ENCODE data around the gene OXSR1.
"Not testable (repeated sequence)": the region's sequence is repeated elsewhere in the genome, so short reads cannot be mapped to it uniquely, and the experiment has no call there.

The OXSR1 gene

DNA sequence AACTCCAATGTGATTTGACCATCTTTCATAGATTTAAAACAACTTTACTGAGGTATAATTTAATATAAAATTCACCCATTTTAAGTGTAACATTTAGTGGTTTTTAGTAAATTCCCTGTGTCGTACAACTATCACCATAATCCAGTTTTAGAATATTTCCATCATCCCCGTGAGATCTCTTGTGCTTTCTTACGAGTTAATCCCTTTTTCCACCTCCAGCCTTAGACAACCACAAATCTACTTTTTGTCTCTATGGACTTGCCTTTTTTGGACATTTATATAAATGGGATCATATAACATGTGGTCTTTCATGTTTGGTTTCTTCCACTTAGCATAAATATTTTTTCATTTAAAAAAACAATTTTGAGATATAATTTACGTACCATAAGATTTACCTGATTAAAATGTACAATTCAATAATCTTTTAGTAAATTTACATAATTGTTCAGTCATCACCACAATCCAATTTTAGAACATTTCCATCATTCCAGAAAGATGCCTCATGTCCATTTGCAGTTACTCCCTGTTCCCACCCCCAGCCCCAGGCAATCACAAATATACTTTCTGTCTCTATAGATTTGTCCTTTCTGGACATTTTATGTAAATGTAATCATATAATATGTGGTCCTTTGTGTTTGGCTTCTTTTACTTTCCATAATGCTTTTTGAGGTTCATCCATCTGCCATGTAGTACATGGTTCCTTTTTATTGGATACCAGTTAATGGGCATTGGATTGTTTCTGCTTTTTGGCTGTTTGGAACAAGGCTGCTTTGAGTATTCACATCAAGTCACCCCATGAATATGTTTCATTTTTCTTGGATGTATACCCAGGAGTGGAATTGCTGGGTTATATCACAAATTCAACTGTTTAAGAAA lies 3.1 kb downstream of the OXSR1 start:
- no peak for DNase-seq (ENCODE audit: low read depth)

GRCh38 chr3:38169027-38169317 lies 3.6 kb downstream of the OXSR1 start:
- no peak for DNase-seq (ENCODE audit: low read depth)

DNA sequence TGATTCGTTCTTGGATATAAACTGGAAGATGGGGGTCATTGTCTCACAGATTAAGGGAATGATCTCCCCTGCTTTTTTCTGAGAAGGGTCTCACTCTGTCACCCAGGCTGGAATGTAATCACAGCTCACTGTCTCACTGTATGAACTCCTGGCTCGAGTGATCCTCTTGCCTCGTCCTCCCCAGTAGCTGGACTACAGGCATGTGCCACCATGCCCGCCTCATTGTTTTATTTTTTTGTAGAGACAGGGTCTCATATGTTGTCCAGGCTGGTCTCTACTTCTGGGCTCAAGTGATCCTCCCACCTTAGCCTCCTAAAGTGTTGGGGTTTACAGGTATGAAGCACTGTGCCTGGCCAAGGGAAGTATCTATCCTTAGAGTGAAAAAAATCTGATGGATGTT lies 5.4 kb downstream of the OXSR1 start:
- no peak for DNase-seq (ENCODE audit: low read depth)

- DNase-seq (ENCODE audit: low read depth) = no peak
These were observed 6.3 kb downstream of the OXSR1 start for GRCh38 chr3:38171622-38172021.

- no peak for DNase-seq (ENCODE audit: low read depth)
These were observed 8.6 kb downstream of the OXSR1 start for GRCh38 chr3:38173834-38174418.

- DNase-seq (ENCODE audit: low read depth) = no peak
These were observed 11.8 kb downstream of the OXSR1 start for GRCh38 chr3:38177181-38177580.

DNA sequence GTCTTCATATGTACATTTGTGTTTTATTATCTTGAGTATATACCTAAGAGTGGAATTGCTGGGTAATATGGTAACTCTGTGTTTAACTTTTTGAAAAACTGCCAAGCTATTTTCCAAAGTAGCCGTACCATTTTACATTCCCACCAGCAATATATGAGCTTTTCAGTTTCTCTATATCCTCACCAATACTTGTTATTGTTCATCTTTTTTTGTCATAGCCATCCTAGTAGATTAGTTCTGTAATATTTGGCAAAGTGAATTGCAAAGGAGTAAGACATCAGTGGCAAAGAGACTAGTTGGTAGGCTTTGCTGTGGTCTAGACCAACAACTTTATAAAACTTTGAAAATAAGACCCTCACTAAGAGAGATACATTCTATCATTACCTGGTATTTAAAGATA lies 21.4 kb downstream of the OXSR1 start:
- no peak for DNase-seq (ENCODE audit: low read depth)

DNA sequence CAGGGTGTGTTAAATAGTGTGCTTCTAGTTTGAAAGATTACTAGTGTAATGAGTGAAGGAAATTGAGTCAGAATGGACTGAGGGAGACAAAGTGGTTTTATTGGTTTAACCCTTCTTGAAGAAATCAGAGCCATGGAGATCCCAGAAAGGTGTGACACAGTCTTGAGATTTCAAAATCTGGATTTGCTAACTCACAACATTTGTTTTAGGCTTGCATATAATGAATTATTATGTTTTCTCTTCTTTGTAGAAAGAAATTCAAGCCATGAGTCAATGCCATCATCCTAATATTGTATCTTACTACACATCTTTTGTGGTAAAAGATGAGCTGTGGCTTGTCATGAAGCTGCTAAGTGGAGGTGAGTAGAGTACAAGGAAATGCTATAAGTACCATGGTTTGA lies 25.1 kb downstream of the OXSR1 start:
- no peak for DNase-seq (ENCODE audit: low read depth)

DNA sequence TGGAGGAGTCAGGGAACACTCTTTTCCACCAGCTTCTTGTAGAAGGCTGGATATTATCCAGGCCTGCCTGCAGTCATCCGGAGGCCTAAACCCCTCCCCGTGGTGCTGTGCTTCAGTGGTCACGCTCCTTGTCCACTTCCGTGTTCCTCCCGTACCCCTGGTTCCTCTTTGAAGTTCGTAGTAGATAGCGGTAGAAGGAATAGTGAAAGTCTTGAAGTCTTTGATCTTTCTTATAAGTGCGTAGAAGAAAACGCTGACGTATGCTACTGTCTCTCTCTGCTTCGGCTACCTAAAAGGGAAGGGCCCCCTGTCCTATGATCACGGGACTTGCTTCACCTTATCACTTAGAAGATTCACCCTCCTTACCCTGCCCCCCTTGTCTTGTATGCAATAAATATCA lies 37.6 kb downstream of the OXSR1 start:
- DNase-seq (ENCODE audit: low read depth) = not testable (repeated sequence)

DNA sequence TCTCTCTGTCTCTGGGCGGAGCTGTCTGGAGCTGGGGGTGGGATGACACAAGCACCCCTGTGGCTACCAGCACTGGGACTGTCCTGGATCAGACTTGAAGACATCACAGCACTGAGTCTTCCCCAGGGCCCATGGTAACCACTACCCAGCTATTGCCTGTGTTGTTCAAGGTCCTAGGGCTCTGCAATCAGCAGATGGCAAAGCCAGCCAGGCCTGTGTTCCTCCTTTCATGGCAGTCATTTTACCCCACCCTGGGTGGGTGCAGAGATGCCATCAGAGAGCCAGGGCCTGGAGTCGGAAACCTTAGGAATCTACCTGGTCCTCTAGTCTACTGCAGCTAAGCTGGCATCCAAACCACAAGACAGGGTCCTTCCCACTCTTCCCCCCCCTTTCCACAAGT lies 38.4 kb downstream of the OXSR1 start:
- DNase-seq (ENCODE audit: low read depth) = no peak

DNA sequence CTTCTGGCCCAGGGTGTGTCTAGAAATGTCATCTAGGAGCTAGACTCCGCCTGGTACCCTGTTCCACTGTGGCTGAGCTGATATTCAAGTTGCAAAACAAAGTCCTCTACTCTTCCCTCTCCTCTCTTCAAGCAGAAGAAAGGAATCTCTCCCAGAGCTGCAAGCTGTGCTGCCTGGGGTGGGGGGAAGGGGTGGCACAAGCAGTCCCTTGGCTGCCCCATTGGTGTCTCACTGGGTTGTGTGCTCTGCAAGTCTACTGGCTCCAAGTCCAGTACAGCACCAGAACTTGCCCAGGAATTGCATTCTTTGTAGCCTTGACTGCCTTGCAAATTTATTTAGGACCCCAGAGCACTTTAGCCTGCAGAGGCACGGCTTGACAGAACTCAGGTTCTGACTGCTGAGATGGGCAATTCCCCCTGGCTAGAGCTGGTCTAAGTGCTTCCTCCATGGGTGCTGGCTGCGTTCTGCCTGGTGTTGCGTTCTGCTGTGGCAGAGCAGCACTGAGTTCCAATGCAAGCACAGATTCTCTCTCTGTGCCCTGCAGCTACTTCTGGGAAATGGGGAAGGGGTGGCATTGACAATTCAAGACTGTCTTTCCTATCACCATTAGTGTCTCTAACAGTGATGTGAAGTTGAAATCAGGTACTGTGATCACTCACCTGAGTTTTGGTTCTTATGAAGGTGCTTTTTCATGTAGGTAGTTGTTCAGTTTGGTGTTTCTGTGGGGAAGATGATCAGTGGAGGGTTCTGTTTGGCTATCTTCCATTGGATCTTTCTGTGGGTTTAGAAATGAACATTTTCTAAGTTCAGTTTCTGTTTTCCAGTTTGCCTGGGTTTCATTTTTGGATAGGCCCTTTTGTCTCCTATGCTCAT lies 39.5 kb downstream of the OXSR1 start:
- DNase-seq (ENCODE audit: low read depth) = no peak

GRCh38 chr3:38205472-38205805 lies 40.1 kb downstream of the OXSR1 start:
- no peak for DNase-seq (ENCODE audit: low read depth)

DNA sequence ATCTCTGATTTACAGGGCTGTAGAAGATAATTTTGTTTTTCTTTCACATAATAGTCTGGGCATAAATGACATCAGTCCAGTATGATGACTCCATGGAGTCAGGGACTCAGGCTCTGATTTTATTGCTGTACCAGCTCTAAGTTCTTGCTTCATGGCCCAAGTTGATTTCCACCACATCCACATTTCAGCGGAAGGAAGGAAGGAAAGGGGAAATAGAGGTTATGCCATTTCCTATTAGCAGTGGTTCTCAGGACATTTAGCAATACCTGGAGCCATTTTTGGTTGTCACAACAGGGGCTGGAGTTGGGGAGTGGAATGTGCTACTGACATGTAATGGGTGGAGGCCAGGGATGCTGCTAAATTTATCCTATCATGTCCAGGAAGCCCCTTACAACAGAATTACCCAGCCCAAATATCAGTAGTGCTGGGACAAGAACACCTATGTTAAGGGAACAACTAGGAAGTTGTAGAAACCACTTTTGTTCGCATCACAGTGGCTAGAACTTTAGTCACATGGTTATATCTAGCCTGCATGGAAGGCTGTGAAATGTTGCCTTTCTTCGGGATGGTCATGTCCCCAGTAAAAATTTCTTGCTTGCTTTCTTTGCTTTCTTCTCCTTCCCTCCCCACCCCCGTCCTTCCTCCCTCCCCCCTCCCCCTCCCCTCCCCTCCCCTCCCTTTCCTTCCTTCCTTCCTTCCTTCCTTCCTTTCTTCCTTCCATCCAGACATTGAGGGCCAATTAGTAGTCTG lies 42.1 kb downstream of the OXSR1 start:
- DNase-seq (ENCODE audit: low read depth) = no peak

DNA sequence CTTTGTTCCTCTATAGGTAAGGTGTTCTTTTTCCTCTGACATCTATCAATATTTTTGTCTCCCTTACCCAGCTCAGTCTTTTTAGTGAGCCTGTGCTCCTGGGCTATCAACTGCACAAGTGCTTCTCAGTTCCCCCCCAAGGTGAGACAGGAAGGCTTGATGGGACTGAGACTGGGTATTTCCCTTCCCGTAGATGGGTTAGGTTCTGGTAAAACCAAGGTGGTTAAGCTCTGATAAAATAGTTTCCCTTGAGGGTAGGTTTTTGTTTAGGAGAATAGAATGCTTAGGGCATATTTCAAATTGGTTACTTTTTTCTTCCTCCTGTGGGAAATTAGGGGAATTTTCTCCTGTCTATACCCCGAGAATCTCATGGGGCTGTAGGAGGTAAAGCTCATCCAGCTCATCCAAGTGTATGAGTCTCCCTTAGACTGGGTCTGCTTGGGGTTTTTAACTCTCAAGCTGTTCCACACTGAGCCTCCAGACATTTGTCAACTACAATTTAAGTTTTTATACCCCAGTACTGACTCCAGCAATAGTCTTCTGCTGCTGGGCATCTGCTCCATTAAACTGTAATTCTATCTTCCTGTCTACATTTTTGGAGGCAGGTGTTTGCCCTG lies 44.9 kb downstream of the OXSR1 start:
- DNase-seq (ENCODE audit: low read depth) = no peak

GRCh38 chr3:38212141-38212540 lies 46.8 kb downstream of the OXSR1 start:
- DNase-seq (ENCODE audit: low read depth) = no peak

DNA sequence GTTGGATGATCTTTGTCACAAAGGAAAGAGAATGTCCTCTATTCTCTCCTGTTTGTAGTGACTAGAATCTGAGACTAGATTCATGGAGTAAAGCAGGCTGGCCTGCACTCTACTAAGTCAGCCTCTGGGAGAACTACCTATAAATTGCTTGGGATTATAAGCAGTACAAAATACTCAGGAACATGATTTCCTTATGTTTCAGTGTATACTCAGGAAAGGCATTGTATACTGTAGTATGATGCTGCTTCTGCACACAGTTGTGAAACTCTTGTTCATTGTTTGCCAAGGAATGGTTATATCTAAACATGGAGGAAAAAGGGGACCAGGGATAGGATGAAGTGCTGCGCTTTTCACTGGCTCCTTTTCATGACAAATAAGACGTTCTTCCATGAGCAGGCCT lies 49.2 kb downstream of the OXSR1 start:
- no peak for DNase-seq (ENCODE audit: low read depth)

GRCh38 chr3:38219609-38220197 lies 54.4 kb downstream of the OXSR1 start:
- DNase-seq (ENCODE audit: low read depth) = no peak

DNA sequence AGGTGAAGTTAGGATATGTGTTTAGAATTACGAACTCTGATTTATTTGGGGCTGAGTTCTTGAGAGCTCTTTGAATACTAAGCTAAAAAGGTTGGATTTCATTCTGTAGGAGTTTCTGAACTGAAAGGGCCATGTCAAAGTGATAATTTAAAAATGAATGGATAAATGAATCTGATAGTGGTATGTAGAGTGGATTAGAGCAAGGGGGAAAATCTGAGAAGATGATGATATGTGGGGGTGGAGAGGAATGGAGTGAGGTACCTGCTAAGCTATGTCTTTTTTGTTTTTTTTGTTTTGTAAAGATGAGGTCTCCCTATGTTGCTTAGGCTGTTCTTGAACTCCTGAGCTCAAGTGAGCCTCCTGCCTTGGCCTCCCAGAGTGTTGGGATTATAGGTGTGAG lies 55.7 kb downstream of the OXSR1 start:
- DNase-seq (ENCODE audit: low read depth) = no peak

DNA sequence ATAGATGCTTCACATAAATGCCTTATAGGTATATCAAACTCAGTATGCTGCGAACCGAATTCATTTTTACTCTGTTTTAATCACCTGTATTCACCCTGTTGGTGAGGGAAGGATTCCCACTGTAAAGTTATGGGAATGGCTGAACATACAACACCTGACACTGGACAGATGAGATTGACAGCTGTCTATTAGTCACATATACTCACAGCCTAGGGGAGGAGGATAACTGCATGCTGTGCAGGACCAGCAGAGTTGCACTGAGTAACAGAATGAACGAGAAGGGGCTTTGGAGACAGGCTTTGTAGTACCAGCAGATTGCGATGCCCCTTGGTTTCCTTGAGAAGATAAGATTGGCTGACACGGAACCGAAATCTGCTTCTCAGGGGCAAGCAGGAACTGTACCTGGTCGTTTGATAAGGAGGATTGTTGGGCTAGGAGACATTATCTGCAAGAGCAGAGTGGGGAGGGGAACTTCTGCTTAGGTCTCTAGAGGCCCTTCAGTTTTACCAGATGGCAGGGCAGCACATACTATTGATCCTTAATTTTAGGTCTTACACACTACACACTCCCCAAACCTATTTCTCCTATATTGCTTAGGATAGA lies 56.8 kb downstream of the OXSR1 start:
- no peak for DNase-seq (ENCODE audit: low read depth)

DNA sequence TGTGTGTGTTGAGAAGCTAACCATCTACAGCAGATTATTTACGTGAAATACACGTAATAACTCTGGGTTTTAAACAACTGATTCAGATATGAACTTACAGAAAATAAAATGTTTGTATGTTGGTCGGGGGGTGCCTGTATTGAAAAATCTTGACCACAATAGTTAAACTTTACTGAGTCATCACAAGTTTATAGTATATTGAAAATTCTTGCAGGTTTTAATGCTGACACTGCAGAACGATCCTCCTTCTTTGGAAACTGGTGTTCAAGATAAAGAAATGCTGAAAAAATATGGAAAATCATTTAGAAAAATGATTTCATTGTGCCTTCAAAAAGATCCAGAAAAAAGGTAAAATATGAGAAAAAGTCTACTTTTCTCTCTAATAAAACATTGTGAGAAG lies 59.0 kb downstream of the OXSR1 start:
- DNase-seq (ENCODE audit: low read depth) = no peak

DNA sequence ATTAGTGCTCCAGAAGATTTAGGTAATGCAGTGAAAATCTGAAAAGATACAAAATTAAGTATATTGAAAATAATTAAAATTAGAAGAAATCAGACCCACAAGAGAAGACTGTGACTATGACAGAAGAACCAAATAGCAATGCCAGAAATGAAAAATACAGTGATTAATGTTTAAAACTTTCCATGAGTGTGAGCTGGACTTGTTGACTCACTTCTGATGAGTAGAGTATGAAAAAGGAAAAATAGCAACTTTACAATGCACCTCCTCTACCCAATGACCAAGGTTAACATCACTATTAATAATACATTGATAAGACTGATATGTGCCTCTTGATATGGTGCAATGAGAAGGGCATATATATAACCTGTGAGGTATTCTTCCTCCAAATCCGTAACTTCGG lies 60.9 kb downstream of the OXSR1 start:
- DNase-seq (ENCODE audit: low read depth) = no peak
